A673 (cell line): ENCODE measurements around the gene CYLD. TPM values are rescaled to one million over a fixed set of nuclear protein-coding genes. Genes with fewer than 3 reads are reported as not detected.
A peak's percentile ranks its signal among the peaks of the same experiment; 100 is the strongest.

ENCODE experiments used
- BruUV-seq: library from RNA; stranded (reverse); fragments of 400-500 nt; replicated peaks from 2 replicates; lab custom pipeline; 2021; lab: Mats Ljungman, UMichigan
- CTCF ChIA-PET: fragments of 300-600 bp; sonication (Branson Sonifier 250); formaldehyde crosslinking; loops from one replicate; lab custom pipeline; 2022; ENCODE audit warnings: antibody characterized with exemption; lab: Charles Lee
- POLR2A ChIA-PET: fragments of 300-600 bp; sonication (Branson Sonifier 250); formaldehyde crosslinking; loops from one replicate; lab custom pipeline; 2022; ENCODE audit warnings: antibody characterized with exemption; ENCODE audit not compliant: low non-redundant PET; lab: Charles Lee
- DNase-seq: peaks from one replicate; pipeline ENCODE4 v3.0.0-alpha.2; 2015; ENCODE audit warnings: low spot score
- H3K27ac ChIP-seq: fragments of 200-600 bp; sonication (generic); 2 replicates; pipeline ENCODE4 v1.5.1; 2016; ENCODE audit warnings: mixed run types, low read depth, mild to moderate bottlenecking, mixed read lengths, antibody characterized with exemption, low read length; ENCODE audit not compliant: poor library complexity, severe bottlenecking
- H3K27me3 ChIP-seq: fragments of 200-600 bp; sonication (generic); replicated peaks from 2 replicates; pipeline ENCODE4 v1.6.1; 2017; ENCODE audit warnings: mixed run types, low read depth, mild to moderate bottlenecking, mixed read lengths, antibody characterized with exemption, low read length; ENCODE audit not compliant: insufficient read depth, poor library complexity
- H3K36me3 ChIP-seq: fragments of 200-600 bp; sonication (generic); 2 replicates; pipeline ENCODE4 v1.6.1; 2016; ENCODE audit warnings: mixed run types, mild to moderate bottlenecking, mixed read lengths, antibody characterized with exemption, low read length; ENCODE audit not compliant: insufficient read depth, poor library complexity, severe bottlenecking
- H3K4me1 ChIP-seq: fragments of 200-600 bp; sonication (generic); 2 replicates; pipeline ENCODE4 v1.6.1; 2017; ENCODE audit warnings: mixed run types, mild to moderate bottlenecking, mixed read lengths, antibody characterized with exemption, low read length; ENCODE audit not compliant: insufficient read depth, poor library complexity, severe bottlenecking
- H3K4me3 ChIP-seq: fragments of 200-600 bp; sonication (generic); 2 replicates; pipeline ENCODE4 v1.5.1; 2016; ENCODE audit warnings: low read depth, mixed run types, mild to moderate bottlenecking, mixed read lengths, low read length; ENCODE audit not compliant: poor library complexity, severe bottlenecking
- H3K9me3 ChIP-seq: fragments of 200-600 bp; sonication (generic); 2 replicates; pipeline ENCODE4 v1.6.1; 2016; ENCODE audit warnings: mixed run types, low read depth, mild to moderate bottlenecking, mixed read lengths, antibody characterized with exemption, low read length; ENCODE audit not compliant: poor library complexity, severe bottlenecking
- EZH2 ChIP-seq: fragments of 200-600 bp; sonication (generic); IDR thresholded peaks from 2 replicates; pipeline ENCODE4 v1.6.1; 2017; ENCODE audit warnings: borderline replicate concordance, low read depth, mild to moderate bottlenecking, mixed read lengths, antibody characterized with exemption, low read length; ENCODE audit not compliant: poor library complexity, severe bottlenecking
- intact Hi-C: fragments of 100-400 bp; cut with micrococcal nuclease; formaldehyde crosslinking; loops from one replicate; pipeline ENCODE4 v1.10.0; 2022; ENCODE audit not compliant: unreplicated experiment
- total RNA-seq: library from RNA; stranded (reverse); gene quantifications from 2 replicates; pipeline ENCODE4 v1.2.3, GENCODE V29; 2021
- TF ChIP-seq, protein P1 (sequence below): fragments of 300-800, 200-600 bp; sonication (generic); conservative IDR thresholded peaks from 2 replicates; pipeline ENCODE4 v1.5.1; 2017; ENCODE audit warnings: low read depth, mild to moderate bottlenecking, antibody characterized with exemption, low read length, moderate library complexity, mixed read lengths

Gene CYLD
- total RNA-seq, 1 experiment from 2014 or later, result 6.3 TPM

DNA sequence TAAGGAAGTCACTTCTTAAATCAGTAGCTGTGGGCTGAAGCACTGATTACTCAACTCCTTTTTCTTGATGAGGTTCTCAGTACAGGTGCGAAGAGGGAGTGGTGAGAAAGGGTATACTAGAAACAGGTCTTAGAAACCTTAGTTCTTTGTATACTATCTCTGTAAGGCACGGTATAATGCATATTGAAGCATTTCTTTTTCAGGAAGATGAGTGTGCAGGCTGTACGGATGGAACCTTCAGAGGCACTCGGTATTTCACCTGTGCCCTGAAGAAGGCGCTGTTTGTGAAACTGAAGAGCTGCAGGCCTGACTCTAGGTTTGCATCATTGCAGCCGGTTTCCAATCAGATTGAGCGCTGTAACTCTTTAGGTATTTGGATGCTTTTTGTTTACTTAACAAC is 39.2 kb downstream of the CYLD start:
- POLR2A ChIA-PET, result no interaction called here
- no peak for DNase-seq

DNA sequence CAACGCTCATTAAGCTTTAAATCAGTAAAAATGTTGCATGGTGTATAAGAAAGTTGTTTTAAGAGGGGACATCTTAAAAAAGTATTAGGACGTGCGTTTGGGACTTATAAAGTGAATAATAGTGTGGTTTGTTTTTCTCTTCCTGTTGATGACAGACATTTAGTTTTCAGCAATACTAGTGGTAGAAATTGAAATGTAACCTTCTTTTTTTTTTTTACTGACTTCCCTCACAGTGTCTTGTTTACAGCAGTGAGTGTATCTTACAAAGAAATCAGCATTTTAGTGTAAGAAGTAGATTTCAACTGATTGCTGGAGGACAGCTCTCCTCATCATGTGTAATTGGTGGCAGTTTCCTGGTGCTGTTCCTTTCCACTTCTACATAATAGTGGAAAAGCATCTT is 39.6 kb downstream of the CYLD start:
- no TSS peak for BruUV-seq
- H3K36me3 ChIP-seq, result no peaks in the 10 kb centered on the region
- H3K4me1 ChIP-seq, result no peaks in the 10 kb centered on the region
- no peak for TF ChIP-seq EZH2
- TF ChIP-seq, protein P1, sequence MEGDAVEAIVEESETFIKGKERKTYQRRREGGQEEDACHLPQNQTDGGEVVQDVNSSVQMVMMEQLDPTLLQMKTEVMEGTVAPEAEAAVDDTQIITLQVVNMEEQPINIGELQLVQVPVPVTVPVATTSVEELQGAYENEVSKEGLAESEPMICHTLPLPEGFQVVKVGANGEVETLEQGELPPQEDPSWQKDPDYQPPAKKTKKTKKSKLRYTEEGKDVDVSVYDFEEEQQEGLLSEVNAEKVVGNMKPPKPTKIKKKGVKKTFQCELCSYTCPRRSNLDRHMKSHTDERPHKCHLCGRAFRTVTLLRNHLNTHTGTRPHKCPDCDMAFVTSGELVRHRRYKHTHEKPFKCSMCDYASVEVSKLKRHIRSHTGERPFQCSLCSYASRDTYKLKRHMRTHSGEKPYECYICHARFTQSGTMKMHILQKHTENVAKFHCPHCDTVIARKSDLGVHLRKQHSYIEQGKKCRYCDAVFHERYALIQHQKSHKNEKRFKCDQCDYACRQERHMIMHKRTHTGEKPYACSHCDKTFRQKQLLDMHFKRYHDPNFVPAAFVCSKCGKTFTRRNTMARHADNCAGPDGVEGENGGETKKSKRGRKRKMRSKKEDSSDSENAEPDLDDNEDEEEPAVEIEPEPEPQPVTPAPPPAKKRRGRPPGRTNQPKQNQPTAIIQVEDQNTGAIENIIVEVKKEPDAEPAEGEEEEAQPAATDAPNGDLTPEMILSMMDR, result no peak
- ChIA-PET CTCF (no interaction called here), POLR2A (no interaction called here)
- H3K4me3 ChIP-seq, result no peak overlapping the region
- H3K27ac ChIP-seq, result no peak overlapping the region
- H3K27me3 ChIP-seq, result no peaks in the 10 kb centered on the region
- no peaks in the 10 kb centered on the region for H3K9me3 ChIP-seq
- no peak for DNase-seq
- intact Hi-C loops, result no loop called here

More for the DNA sequence above, 39.2 kb downstream of the CYLD start:
- intact Hi-C loops, result no loop called here
- no peaks in the 10 kb centered on the region for H3K27me3 ChIP-seq
- H3K27ac ChIP-seq, result no peak overlapping the region
- no peaks in the 10 kb centered on the region for H3K9me3 ChIP-seq
- CTCF ChIA-PET, result no interaction called here
- H3K36me3 ChIP-seq, result no peaks in the 10 kb centered on the region
- no peak overlapping the region for H3K4me3 ChIP-seq
- TF ChIP-seq EZH2, result no peak
- TF ChIP-seq, protein P1, result peak; percentile 33; the same call in 1 of the 2 replicates
- no peaks in the 10 kb centered on the region for H3K4me1 ChIP-seq
- BruUV-seq, result no TSS peak

DNA sequence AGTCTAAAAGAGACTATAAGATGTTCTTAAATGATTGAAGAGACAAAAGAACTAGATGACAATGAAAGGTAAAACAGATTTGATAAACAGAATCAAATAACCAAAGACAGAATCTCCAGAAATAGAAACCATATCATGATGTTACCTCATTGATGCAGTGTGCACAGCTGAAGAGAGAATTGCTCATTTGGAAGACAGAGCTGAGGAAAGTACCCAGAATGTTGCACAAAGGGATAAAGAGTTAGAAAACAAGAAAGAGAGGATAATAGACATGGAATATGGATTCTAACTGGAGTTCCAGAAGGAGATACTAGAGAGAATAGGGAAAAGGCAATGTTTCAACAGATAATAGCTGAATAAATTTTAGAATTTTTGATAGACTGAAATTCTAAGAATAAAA is 47.9 kb downstream of the CYLD start:
- Histone ChIP-seq H3K4me3 (no peak overlapping the region), H3K36me3 (no peaks in the 10 kb centered on the region), H3K27me3 (no peaks in the 10 kb centered on the region), H3K9me3 (no peaks in the 10 kb centered on the region), H3K27ac (no peak overlapping the region), H3K4me1 (no peaks in the 10 kb centered on the region)
- no TSS peak for BruUV-seq
- TF ChIP-seq, protein P1, result no peak
- no peak for DNase-seq
- ChIA-PET POLR2A (no interaction called here), CTCF (no interaction called here)
- intact Hi-C loops, result no loop called here
